HG03457 (cell line): ENCODE measurements around the gene TRIP4.
A peak's percentile ranks its signal among the peaks of the same experiment; 100 is the strongest.

Source experiments
- ATAC-seq: cut with Tn5 transposase; IDR thresholded peaks from one replicate; pipeline ENCODE4 v1.9.1; 2021; ENCODE audit warnings: moderate number of reproducible peaks; ENCODE audit not compliant: unreplicated experiment

TRIP4 gene

DNA sequence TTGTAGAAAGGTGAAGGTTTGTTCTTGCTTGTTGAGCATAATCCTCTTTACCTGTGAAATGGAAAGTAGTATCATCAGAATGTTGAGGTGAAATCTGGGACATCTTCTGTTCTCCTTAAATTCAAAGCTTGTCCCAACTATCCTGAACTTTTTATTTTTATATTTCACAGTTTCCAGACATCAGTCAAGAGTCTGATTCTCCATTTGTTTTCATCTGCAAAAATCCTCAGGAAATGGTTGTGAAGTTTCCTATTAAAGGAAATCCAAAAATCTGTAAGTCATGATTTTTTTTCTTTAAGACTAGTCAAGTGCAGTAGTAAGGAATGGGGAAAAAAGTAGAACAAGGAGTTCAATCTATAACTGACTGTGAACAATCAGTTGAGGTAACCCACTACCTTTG is 57.2 kb downstream of the TRIP4 start:
- ATAC-seq = no peak

DNA sequence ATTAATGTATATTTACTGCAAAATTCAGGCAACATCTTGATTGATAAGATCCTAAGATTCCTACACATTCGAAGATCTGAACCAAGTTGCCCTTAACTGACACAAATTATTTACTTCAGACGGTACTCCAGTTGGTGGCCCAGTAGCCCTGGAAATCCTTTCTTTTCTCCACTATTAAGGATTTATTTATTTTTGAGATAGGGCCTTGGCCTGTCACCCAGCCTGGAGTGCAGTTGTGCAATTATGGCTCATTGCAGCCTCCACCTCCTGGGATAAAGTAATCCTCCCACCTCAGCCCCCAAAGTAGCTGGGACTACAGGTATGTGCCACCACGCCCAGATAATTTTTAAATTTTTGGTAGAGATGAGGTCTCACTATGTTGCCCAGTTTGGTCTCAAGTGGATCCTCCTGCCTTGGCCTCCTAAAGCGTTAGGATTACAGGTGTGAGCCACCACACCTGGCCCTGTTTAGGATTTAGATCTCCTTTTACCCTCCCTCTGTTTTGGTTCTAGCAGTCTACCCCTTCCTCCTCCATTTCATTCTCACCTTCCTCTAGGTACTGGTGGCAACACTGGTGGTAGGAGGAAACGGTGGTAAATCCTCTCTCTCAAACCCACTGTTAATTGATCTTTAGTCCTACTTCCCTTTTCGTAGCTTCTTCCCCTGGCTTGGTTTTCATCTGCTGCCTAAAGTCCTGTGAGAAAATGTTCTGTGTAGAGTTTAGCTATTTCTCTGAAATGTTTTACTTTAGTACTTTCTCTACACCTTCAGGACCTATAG is 60.1 kb downstream of the TRIP4 start:
- ATAC-seq = no peak

DNA sequence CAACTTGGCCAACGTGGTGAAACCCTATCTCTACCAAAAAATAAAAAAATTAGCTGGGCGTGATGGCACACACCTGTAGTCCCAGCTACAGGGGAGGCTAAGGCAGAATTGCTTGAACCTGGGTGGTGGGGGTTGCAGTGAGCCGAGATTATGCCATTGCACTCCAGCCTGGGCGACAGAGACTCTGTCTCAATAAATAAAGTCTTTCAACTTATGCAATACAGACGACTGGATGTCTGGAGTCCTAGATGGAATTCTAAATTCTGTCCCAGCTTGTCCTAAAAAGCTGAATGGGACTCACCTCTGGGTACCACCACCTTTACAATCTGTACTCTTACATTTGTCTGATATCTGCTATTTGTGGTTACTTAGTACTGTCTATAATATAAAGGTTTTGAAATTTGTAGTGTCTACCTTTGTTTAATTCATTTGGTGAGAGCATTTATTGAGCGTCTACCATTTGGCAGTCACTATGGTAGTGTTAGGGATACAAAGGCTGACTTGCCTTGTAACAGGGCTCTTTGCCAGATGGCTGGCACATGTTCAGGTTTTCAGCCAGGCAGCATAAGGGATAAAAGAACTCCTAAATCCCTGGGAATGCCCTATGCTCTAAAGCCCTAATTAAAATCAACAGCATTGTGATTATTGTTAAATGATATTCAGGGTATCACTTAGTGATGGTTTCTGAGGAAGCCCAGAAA is 65.5 kb downstream of the TRIP4 start:
- no peak for ATAC-seq

DNA sequence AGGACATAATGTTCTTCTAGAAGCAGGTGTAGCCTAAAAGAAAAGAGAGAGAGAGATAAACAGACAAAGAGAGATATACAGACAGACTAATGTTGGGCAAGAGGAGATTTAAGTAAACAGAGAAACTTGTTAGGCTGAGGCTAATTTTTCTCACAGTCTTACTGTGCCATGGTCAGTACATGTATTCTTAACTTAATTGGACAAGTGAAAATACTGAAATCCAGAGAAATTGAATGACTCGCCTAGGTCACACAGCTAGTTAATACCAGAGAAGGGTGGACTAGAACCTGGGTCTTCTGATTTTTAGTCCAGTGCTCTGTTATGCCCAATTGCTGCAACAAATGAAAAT is 66.0 kb downstream of the TRIP4 start:
- no peak for ATAC-seq

DNA sequence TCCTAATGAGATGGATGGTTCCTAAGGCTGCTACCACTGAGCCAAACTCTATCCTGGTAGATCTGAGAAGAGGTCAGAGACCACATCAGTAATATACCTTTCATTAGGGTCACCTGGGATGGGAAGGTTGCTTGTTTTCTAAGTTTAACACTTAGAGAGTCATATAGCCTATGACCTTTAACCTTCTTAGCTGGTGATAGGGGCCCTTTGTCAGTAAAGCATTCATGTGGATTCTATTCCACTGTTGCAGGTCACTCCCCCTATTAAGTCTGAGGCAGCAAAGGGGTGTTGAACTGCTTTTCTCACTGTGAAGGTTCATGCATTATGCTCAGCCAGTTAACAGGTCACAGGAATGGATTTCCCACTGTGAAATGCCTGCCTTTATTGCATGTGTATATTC is 66.6 kb downstream of the TRIP4 start:
- ATAC-seq = no peak

DNA sequence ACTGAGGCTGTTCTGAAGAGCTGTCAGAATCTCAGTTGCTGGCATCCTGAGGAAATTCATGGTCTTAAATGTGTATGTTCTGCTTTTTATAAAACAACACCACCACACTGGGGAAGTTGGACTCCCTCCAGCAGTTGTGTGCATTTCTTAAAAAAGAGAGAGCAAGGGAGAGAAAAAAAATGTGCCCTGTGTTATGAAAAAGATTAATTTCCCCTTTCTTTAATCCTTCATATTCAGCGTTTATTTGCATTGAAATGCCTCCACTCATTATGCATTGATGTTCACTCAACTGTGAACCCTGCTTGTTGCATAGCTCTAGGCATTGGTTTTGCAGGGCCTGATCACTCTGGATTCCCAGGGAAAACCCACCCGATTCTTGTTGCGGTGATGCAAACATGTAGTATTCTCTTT is 68.3 kb downstream of the TRIP4 start:
- ATAC-seq = no peak

DNA sequence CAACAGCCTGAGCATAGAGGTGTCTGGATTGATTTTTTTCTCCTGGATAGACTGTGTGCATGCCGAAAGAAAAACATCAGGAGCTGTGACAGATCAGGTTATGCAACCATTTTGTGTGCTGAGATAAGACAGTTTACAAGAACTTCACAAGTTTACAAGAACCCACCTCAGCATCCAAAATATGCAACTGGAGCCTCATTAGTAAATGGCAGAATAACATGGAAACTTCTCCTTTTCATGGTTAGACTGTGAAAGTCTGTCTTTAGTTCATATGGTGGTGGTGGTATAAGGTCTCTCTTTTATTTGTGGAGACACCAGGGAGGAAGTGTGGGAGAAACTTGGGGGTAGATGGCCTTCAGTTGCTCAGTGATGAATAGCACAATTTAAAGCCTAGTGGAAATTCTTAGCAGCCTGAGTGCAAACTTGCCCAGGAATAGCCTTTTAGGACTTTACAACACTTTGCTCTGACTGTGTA is 69.0 kb downstream of the TRIP4 start:
- no peak for ATAC-seq

DNA sequence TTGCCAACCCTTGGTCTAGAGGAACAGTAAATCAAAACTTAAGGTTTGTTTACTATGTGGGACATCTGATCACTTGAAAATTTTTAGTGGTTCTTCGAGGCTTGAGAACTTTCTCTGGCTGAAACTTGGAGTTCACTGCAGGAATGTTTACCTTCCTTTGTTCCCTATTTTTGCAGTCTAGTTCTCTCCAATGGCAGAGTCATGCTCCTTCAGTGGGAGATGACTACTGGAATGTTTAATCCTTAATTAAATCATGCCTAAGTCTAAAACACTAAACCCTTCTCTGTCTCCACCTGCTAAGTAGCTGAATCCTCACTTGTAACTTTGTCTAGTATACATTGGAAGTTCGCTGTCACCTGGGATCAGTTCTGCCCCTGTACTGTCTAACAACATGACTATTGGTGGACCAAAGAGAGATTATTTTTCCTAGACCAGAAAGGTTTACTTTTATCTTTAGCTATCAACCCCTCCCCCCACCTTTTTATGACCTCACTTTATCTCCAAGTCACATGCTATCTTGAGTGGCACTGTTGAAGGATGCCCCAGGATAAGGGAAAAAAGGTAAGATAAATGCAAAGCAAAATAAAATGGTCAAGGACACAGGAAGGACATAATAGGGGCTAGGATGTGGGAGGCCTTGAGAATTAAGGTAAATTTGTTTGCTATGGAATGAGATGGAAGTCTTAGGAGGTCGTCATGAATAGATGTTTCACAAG is 71.6 kb downstream of the TRIP4 start:
- no peak for ATAC-seq

DNA sequence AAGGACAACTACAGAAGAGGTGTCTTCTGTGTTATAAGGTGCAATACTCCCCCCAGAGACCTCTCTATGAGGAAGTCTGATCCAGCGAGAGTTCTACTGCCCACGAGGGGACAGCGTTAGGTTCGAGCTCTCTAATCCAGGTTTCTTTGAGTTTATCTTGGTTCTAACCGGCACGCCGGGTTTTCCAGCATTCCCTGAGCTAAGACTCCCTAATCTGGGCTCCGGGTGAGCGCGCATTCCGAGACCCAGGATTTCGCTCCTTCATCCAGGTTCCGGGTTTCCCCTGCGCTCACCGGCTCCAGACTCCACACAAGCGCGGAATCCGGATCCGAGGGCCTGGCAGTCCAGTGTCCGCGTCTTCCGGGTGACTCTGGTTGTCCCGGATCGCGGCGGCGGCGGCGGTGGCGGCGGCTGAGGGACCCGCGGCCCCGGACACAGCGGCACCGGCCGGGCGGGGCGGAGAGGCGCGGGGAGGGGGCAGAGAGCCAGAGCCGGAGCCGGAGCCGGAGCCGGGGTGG is 72.6 kb downstream of the TRIP4 start, which contains the start of gene ZNF609:
ZNF609 (plus strand) TSS at position 373 of the 518 bp plus-strand sequence. CDS start 38,842 bp downstream, outside the sequence.
- peak; percentile 42 for ATAC-seq

DNA sequence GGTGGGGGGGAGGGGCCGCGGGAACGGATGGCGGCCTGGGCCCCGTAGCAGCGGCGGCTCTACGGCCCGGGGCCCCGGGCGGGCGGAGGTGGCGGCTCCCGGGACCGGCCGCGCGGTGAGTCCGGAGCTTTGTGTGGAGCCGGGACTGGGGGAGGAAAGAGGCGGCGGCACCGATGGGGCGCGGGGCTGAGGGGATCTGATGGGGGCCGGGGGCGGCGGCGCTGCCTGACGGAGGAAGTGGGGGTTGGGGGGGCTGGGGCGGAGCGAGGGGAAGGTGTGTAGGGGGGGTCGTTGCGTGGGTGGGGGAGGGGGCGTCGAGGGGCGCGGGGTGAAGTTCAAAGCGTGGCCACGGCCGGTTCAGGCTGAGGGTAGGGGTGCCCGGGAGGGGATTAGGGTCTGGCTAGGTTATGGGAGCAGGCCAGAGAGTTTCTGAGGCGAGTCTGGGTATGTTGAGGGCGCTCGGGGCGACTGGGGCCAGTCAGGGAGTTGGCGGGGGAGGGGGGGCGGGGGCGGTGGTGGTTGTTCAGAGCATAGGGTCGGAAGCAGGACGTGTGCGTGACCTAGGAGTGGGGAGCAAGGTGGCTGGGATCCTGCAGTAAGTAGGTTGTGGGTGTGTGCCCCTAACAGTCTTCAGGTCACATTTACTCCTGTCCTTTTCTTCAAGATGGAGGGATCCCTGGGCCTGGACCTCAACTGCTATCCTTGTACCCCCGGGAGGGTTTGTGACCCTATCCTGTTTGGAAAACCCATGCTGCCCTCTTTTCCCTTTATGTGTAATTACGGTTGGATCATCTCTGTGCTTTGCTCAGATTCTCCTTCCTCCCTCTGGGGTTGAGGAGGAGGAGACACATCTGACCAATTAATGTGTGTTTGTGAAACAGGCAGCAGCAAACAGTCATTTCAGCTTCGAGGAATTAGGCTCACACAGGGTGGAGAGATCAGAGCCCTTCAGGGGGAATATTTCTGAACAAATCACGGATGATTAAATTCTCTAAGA is 73.4 kb downstream of the TRIP4 start:
- ATAC-seq = no peak

DNA sequence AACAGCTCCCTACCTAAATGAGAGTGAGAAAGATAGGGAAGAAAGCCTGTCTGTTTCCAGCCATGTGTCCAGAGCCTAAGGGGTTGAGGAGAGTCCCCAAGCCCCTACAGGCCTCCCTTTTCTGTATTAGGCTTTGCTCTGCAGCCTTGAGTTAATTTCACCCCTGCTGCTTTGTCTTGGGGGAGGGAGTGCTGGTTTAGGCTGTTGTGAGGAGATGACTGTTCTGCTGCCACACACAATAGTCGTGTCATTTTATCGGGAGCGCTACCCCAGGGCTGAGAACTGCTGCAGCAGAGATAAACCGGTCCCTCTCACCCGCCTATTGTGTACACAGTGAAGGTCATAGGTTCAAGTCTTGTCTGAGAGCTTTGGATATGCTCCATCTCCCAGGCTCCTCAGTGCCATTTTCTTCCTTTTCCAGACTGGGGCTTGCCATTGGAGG is 74.1 kb downstream of the TRIP4 start:
- no peak for ATAC-seq

DNA sequence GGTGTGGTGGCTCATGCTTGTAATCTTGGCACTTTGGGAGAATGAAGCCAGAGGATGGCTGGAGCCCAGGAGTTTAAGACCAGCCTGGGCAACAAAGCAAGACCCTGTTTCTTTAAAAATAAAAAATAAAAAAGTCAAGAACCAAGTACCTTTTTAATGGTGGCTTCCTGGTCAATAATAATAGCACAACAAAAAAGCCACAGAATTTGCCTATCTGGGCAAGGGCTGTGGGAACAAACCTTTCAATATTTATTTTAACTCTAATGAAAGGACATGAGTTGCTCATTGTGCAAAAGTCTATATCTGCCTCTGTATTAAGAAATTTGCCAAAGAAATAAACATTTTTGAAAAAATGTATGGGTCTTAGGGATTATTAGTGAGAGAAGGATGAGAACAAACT is 74.9 kb downstream of the TRIP4 start:
- no peak for ATAC-seq

DNA sequence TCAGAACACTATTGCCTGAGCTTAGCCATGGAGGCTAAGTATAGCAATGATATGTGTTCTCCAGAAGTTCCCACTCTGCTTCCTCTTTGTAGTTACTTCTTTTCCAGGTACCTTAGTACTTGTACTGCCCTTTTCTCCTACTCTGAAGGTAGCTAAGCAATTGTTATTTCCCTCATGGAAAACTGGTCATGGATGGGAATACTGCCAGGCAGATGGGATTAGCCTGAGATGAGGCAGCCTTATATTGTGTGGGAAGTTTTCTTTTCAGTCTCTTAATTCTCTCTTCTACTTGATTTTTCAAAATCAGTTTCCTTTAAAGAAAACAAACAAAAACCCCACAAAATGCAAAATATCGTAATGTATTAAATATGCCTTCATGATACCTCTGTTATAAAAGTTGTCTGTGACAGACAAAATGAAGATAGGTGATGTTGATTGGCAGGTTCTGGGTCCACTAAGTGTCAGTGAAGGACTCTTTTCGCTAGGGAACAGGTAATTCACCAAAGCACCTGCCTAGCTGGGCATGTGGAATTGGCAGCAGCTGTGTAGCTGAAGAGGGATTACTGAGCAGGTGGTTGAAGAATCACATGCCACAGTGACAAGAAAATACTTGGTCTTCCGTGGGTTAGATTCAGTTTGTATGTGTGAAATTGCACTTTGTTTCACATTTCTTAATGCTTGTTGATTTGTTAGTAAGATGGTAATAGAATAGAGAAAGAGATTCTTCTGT is 76.8 kb downstream of the TRIP4 start:
- ATAC-seq = no peak

DNA sequence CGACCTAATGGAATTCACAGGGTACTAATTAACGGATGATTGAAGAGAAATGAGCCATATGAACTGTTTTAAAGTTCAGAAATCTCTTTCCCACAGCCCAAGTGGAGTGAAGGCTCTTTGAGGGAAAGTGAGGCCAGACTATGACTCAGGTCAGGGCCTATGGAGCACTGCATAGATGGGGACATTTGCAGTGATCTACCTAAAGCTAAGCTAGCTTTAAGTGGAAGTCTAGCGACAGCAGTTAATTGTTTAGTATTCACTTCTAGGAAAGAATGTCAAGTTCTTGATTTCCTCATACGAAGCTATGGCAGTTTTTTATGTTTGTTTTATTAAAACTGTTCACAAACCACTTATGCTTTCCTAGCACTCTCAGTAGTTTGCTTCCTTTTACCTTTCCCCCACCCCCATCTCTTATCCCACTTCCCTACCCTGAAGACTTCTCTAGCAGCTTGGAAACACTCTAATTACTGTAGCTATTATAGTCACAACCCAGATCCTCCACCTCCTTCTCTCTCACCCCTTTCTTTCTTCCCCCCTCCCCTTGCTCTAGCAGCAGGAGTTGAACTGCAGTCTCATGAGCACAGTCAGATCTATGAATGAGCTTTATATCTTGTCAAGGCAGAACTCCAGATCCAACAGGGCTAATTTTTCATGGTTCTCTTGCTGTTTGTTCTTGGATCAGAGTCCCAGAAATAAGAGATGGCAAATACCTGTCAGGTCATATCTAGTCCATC is 78.9 kb downstream of the TRIP4 start:
- ATAC-seq = no peak

DNA sequence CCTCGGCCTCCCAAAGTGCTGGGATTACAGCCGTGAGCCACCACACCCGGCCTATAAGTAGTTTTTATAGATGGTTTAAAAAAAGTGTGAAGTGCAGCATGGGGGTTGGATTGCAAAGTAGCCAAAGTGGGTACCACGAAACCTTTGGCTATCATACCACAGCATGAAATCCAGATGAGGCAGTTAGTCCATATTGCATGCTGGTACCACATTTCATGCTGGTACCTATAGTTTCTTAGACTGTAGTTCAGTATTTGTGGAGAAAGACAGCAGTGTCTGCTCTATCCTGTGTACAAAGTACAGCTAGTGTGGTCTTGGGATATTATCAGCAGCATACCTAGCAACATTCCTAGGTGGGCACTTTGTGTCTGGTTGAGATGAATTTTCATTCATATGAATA is 84.5 kb downstream of the TRIP4 start:
- ATAC-seq = no peak

DNA sequence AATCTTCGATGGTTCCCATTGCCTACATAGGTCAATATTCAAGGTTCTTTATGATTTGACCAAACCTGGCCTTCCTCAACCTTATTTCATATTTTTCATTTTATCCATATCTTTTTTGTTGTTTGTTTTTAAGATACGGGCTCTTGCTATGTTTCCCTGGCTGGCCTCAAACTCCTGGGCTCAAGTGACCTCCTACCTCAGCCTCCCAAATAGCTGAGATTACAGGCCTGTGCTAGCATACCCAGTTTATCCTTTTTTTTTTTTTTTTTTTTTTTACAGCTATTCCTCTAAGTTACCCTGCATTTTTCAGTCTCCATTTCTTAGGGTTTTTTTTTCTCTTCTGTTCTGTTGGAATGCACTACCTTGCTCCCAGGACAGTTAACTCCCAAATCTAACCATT is 87.2 kb downstream of the TRIP4 start:
- no peak for ATAC-seq

DNA sequence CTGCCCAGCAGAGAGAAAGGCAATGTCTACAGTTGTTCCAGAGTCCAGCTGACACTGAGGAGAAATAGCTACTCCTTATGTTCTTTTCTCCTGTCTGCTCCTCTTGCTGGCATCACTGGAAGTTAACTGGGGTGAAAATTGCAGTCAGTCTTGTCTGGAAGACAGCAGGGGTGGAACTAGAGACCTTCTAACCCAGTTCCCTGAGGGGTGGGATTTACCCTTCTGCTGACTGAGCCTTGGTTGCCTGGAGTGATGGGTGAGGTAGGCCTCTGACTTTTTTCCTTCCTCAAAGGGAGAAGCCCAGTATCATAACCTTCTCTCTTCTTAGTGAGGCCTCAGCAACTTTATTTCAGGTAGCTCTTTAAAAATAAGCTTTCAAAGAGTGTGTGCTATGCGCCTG is 88.9 kb downstream of the TRIP4 start:
- no peak for ATAC-seq

DNA sequence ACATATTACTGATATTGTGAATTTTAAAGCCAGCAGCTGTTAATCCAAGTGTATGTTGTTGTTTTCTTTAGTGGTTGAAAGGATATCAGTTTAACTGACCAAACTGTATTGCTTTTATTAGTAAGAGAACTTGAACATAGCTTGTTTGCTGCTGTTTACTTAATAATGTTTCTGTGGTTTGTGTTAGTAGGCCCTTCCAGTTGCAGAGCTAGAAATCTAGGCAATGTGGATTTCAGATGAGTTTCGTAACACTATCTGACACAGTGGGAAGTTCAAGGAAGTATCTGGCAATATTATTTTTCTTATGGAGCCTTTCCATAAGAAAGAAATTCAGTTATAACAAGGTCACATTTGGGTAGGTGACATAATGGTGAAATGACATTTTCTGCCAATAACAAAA is 91.2 kb downstream of the TRIP4 start:
- no peak for ATAC-seq

DNA sequence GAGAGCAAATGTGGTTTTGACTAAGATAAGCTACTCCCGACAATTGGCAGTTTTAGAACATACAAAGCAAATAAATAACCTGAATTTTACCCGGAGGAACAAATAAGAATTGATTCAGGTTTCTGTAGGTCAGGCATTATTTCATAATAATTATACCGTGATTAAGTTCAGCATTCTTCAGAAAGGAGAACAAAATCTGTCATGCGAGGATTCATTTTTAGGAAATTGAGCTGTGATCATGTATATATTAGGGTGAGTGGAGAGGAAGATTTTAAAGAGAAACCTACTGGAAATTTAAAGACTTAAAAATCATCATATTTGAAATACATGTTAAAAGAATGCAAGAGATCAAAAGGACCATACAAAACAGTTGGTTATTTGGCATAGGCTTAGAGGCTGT is 93.3 kb downstream of the TRIP4 start:
- no peak for ATAC-seq
